UCSD-AML1 (cell line): ENCODE data around the gene AOAH.

ENCODE experiments used
- DNase-seq: peaks from one replicate; lab custom pipeline; 2025; ENCODE audit not compliant: unreplicated experiment; lab: John Stamatoyannopoulos, UW

AOAH gene

GRCh38 chr7:36564489-36564888 is 159.8 kb downstream of the AOAH start:
- no peak for DNase-seq

GRCh38 chr7:36563706-36564327 is 160.5 kb downstream of the AOAH start:
- DNase-seq, result no peak

- no peak for DNase-seq
Measured at GRCh38 chr7:36562121-36562520, 162.2 kb downstream of the AOAH start.

GRCh38 chr7:36549029-36549428 is 175.3 kb downstream of the AOAH start:
- DNase-seq, result no peak

GRCh38 chr7:36547416-36547815 is 176.9 kb downstream of the AOAH start:
- DNase-seq, result no peak

- no peak for DNase-seq
Measured at GRCh38 chr7:36546331-36546730, 178.0 kb downstream of the AOAH start.

- DNase-seq, result no peak
Measured at GRCh38 chr7:36545291-36545690, 179.0 kb downstream of the AOAH start.

- DNase-seq, result no peak
Measured at GRCh38 chr7:36538126-36538525, 186.2 kb downstream of the AOAH start.

- no peak for DNase-seq
Measured at GRCh38 chr7:36535866-36536664, 188.2 kb downstream of the AOAH start.

- no peak for DNase-seq
Measured at GRCh38 chr7:36533717-36534116, 190.6 kb downstream of the AOAH start.

- DNase-seq, result no peak
Measured at GRCh38 chr7:36532981-36533499, 191.3 kb downstream of the AOAH start.

- DNase-seq, result no peak
Measured at GRCh38 chr7:36531951-36532350, 192.3 kb downstream of the AOAH start.

- DNase-seq, result no peak
Measured at GRCh38 chr7:36530456-36530855, 193.8 kb downstream of the AOAH start.

GRCh38 chr7:36527549-36527913 is 196.8 kb downstream of the AOAH start:
- no peak for DNase-seq

GRCh38 chr7:36526863-36527548 is 197.3 kb downstream of the AOAH start:
- no peak for DNase-seq

- DNase-seq, result no peak
Measured at GRCh38 chr7:36523371-36524101, 200.8 kb downstream of the AOAH start.

GRCh38 chr7:36522453-36523007 is 201.8 kb downstream of the AOAH start:
- DNase-seq, result no peak

- no peak for DNase-seq
Measured at GRCh38 chr7:36521911-36522310, 202.4 kb downstream of the AOAH start.

GRCh38 chr7:36521133-36521532 is 203.2 kb downstream of the AOAH start:
- no peak for DNase-seq

GRCh38 chr7:36515847-36516246 is 208.4 kb downstream of the AOAH start:
- no peak for DNase-seq
